WTC11 (cell line): Measurements from ENCODE around the gene OR5M10. TPM values are rescaled to one million over a fixed set of nuclear protein-coding genes. Genes with fewer than 3 reads are reported as not detected.

Source experiments
- ATAC-seq: fragments of 200-7000 bp; cut with Tn5 transposase; 2 replicates; pipeline ENCODE4 v1.10.0; 2021; ENCODE audit warnings: mild to moderate bottlenecking, moderate library complexity
- CTCF ChIA-PET: fragments of 300-600 bp; sonication (Branson Sonifier 250); formaldehyde crosslinking; loops from one replicate; lab custom pipeline; 2021; ENCODE audit warnings: antibody characterized with exemption; lab: Charles Lee
- POLR2A ChIA-PET: fragments of 350-600 bp; sonication (Branson Sonifier 250); formaldehyde crosslinking; loops from one replicate; lab custom pipeline; 2021; ENCODE audit warnings: antibody characterized with exemption; lab: Charles Lee
- DNase-seq: peaks from one replicate; pipeline ENCODE4 v3.0.0; 2021; ENCODE audit warnings: low spot score
- H3K27ac Mint-ChIP-seq: 2 replicates; pipeline ENCODE4 v1.8.0; 2021; ENCODE audit warnings: mixed read lengths
- H3K27me3 Mint-ChIP-seq: 2 replicates; pipeline ENCODE4 v1.8.0; 2021; ENCODE audit warnings: low read depth, mild to moderate bottlenecking, moderate library complexity, mixed read lengths
- H3K36me3 Mint-ChIP-seq: 2 replicates; pipeline ENCODE4 v1.8.0; 2021; ENCODE audit warnings: mixed read lengths
- H3K4me1 Mint-ChIP-seq: 2 replicates; pipeline ENCODE4 v1.8.0; 2022; ENCODE audit warnings: mixed read lengths
- H3K4me3 Mint-ChIP-seq: 2 replicates; pipeline ENCODE4 v1.8.0; 2021; ENCODE audit warnings: mild to moderate bottlenecking, moderate library complexity, mixed read lengths
- H3K9me3 Mint-ChIP-seq: 2 replicates; pipeline ENCODE4 v1.8.0; 2021; ENCODE audit warnings: mixed read lengths
- CBFB ChIP-seq: sonication (generic); formaldehyde crosslinking; IDR thresholded peaks from 2 replicates; pipeline ENCODE4 v1.8.1; 2022; ENCODE audit warnings: mild to moderate bottlenecking, low read depth, missing genetic modification reagents
- CDX4 ChIP-seq: fragments of 250-450 bp; sonication (Bioruptor Pico); IDR thresholded peaks from 2 replicates; pipeline ENCODE4 v1.9.0; 2021; ENCODE audit warnings: moderate library complexity, mild to moderate bottlenecking, inconsistent platforms, borderline replicate concordance
- CREM ChIP-seq: sonication (generic); formaldehyde crosslinking; IDR thresholded peaks from 2 replicates; pipeline ENCODE4 v1.8.1; 2022; ENCODE audit warnings: mild to moderate bottlenecking, missing genetic modification reagents, moderate library complexity
- ETV6 ChIP-seq: sonication (generic); formaldehyde crosslinking; IDR thresholded peaks from 2 replicates; pipeline ENCODE4 v1.8.1; 2022; ENCODE audit warnings: mild to moderate bottlenecking, missing genetic modification reagents
- FOXK1 ChIP-seq: sonication (generic); formaldehyde crosslinking; IDR thresholded peaks from 2 replicates; pipeline ENCODE4 v1.8.0; 2022; ENCODE audit warnings: mild to moderate bottlenecking, moderate library complexity, missing genetic modification reagents
- FOXP1 ChIP-seq: sonication (generic); formaldehyde crosslinking; IDR thresholded peaks from 2 replicates; pipeline ENCODE4 v1.8.0; 2022; ENCODE audit warnings: missing genetic modification reagents, mild to moderate bottlenecking, moderate library complexity, borderline replicate concordance
- GRHL2 ChIP-seq: fragments of 250-450 bp; sonication (Bioruptor Pico); IDR thresholded peaks from 2 replicates; pipeline ENCODE4 v1.8.0; 2022; ENCODE audit warnings: mild to moderate bottlenecking, moderate library complexity; ENCODE audit not compliant: insufficient replicate concordance, severe bottlenecking
- JUN ChIP-seq: sonication (generic); formaldehyde crosslinking; IDR thresholded peaks from 2 replicates; pipeline ENCODE4 v1.8.0; 2023; ENCODE audit warnings: mild to moderate bottlenecking, missing genetic modification reagents
- MXD4 ChIP-seq: fragments of 250-450 bp; sonication (Bioruptor Pico); IDR thresholded peaks from 2 replicates; pipeline ENCODE4 v1.8.0; 2021; ENCODE audit warnings: mild to moderate bottlenecking, moderate library complexity, borderline replicate concordance
- NFE2L1 ChIP-seq: sonication (generic); formaldehyde crosslinking; IDR thresholded peaks from 2 replicates; pipeline ENCODE4 v1.8.1; 2023; ENCODE audit warnings: missing genetic modification reagents
- PRRX2 ChIP-seq: fragments of 250-450 bp; sonication (Bioruptor Pico); IDR thresholded peaks from 2 replicates; pipeline ENCODE4 v1.8.0; 2021; ENCODE audit warnings: mild to moderate bottlenecking
- SP1 ChIP-seq: sonication (generic); formaldehyde crosslinking; conservative IDR thresholded peaks from 2 replicates; pipeline ENCODE4 v1.8.1; 2022; ENCODE audit warnings: missing genetic modification reagents
- TEAD4 ChIP-seq: sonication (generic); formaldehyde crosslinking; IDR thresholded peaks from 2 replicates; pipeline ENCODE4 v1.8.0; 2022; ENCODE audit warnings: mild to moderate bottlenecking, missing genetic modification reagents
- ZNF121 ChIP-seq: sonication (generic); formaldehyde crosslinking; IDR thresholded peaks from 2 replicates; pipeline ENCODE4 v1.8.0; 2023; ENCODE audit warnings: missing genetic modification reagents
- ZNF396 ChIP-seq: fragments of 250-450 bp; sonication (Bioruptor Pico); IDR thresholded peaks from 2 replicates; pipeline ENCODE4 v1.8.0; 2021; ENCODE audit warnings: mild to moderate bottlenecking, moderate library complexity, borderline replicate concordance
- total RNA-seq: library from RNA; stranded (reverse); gene quantifications from 3 replicates; pipeline ENCODE4 v1.2.3, GENCODE V29; 2021
- TF ChIP-seq, protein P1 (sequence below): fragments of 250-450 bp; sonication (Bioruptor Pico); IDR thresholded peaks from 2 replicates; pipeline ENCODE4 v1.9.0; 2021; ENCODE audit warnings: mild to moderate bottlenecking
- TF ChIP-seq, protein P2 (sequence below): fragments of 250-450 bp; sonication (Bioruptor Pico); IDR thresholded peaks from 2 replicates; pipeline ENCODE4 v1.9.0; 2021; ENCODE audit warnings: mild to moderate bottlenecking, borderline replicate concordance
- TF ChIP-seq, protein P3 (sequence below): sonication (generic); formaldehyde crosslinking; IDR thresholded peaks from 2 replicates; pipeline ENCODE4 v1.8.1; 2022; ENCODE audit warnings: mild to moderate bottlenecking, missing genetic modification reagents, moderate library complexity, borderline replicate concordance
- TF ChIP-seq, protein P4 (sequence below): sonication (generic); formaldehyde crosslinking; IDR thresholded peaks from 2 replicates; pipeline ENCODE4 v1.8.0; 2022; ENCODE audit warnings: mild to moderate bottlenecking, missing genetic modification reagents

Gene OR5M10
- total RNA-seq, 1 experiment from 2014 or later, result not detected

DNA sequence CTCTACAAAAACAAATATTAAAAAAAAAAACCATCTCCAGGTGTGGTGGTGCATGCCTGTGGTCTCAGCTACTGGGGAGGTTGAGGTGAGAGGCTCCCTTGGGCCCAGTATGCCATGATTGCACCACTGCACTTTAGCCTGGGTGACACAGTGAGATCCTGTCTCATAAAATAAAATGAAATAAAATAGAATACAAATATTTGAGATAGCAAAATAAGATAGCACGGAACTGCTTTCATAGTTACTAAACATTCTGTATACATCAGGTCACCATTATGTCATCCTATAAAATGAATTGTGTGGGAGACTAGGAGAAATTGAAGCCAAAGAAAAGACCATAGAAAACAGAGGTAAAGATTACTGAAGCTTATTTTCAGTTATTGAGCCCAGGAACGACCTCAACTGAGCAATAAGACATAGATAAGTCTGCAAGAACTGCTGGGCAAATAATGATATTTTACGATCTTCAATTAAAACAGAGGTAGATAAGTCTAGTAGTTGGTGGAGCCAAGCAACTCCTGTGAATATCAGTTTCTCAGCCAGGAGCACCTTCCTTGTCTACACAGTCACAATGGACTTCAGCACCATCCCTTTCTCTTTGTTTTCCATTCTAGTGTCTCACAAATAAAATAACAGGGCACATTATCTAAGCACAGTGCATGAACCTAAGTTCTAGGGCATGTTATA lies 44.3 kb downstream of the OR5M10 start (continued):
- TF ChIP-seq, protein P1, sequence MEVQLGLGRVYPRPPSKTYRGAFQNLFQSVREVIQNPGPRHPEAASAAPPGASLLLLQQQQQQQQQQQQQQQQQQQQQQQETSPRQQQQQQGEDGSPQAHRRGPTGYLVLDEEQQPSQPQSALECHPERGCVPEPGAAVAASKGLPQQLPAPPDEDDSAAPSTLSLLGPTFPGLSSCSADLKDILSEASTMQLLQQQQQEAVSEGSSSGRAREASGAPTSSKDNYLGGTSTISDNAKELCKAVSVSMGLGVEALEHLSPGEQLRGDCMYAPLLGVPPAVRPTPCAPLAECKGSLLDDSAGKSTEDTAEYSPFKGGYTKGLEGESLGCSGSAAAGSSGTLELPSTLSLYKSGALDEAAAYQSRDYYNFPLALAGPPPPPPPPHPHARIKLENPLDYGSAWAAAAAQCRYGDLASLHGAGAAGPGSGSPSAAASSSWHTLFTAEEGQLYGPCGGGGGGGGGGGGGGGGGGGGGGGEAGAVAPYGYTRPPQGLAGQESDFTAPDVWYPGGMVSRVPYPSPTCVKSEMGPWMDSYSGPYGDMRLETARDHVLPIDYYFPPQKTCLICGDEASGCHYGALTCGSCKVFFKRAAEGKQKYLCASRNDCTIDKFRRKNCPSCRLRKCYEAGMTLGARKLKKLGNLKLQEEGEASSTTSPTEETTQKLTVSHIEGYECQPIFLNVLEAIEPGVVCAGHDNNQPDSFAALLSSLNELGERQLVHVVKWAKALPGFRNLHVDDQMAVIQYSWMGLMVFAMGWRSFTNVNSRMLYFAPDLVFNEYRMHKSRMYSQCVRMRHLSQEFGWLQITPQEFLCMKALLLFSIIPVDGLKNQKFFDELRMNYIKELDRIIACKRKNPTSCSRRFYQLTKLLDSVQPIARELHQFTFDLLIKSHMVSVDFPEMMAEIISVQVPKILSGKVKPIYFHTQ, result no peak
- TF ChIP-seq JUN (no peak), SP1 (no peak), MXD4 (no peak), PRRX2 (CRISPR knock-in tag) (no peak)
- TF ChIP-seq, protein P2, sequence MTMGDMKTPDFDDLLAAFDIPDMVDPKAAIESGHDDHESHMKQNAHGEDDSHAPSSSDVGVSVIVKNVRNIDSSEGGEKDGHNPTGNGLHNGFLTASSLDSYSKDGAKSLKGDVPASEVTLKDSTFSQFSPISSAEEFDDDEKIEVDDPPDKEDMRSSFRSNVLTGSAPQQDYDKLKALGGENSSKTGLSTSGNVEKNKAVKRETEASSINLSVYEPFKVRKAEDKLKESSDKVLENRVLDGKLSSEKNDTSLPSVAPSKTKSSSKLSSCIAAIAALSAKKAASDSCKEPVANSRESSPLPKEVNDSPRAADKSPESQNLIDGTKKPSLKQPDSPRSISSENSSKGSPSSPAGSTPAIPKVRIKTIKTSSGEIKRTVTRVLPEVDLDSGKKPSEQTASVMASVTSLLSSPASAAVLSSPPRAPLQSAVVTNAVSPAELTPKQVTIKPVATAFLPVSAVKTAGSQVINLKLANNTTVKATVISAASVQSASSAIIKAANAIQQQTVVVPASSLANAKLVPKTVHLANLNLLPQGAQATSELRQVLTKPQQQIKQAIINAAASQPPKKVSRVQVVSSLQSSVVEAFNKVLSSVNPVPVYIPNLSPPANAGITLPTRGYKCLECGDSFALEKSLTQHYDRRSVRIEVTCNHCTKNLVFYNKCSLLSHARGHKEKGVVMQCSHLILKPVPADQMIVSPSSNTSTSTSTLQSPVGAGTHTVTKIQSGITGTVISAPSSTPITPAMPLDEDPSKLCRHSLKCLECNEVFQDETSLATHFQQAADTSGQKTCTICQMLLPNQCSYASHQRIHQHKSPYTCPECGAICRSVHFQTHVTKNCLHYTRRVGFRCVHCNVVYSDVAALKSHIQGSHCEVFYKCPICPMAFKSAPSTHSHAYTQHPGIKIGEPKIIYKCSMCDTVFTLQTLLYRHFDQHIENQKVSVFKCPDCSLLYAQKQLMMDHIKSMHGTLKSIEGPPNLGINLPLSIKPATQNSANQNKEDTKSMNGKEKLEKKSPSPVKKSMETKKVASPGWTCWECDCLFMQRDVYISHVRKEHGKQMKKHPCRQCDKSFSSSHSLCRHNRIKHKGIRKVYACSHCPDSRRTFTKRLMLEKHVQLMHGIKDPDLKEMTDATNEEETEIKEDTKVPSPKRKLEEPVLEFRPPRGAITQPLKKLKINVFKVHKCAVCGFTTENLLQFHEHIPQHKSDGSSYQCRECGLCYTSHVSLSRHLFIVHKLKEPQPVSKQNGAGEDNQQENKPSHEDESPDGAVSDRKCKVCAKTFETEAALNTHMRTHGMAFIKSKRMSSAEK, result no peak

- POLR2A ChIA-PET, result no interaction called here
- H3K27ac Mint-ChIP-seq, result no peak overlapping the region
- CTCF ChIA-PET, result no interaction called here
Measured at GRCh38 chr11:56531856-56532255, 45.7 kb downstream of the OR5M10 start.

More at GRCh38 chr11:56531856-56532255, 45.7 kb downstream of the OR5M10 start:
- Mint-ChIP-seq H3K4me1 (peaks cover 4% of the 10 kb centered on the region; the same call in 1 of the 2 replicates), H3K4me3 (no peak overlapping the region), H3K27me3 (no peaks in the 10 kb centered on the region; the same call in 1 of the 2 replicates), H3K36me3 (peaks cover 3% of the 10 kb centered on the region), H3K9me3 (peaks cover 11% of the 10 kb centered on the region)
- TF ChIP-seq TEAD4 (CRISPR knock-in tag) (no peak), ETV6 (CRISPR knock-in tag) (no peak), MXD4 (no peak), ZNF396 (CRISPR knock-in tag) (no peak), ZNF121 (CRISPR knock-in tag) (no peak), GRHL2 (CRISPR knock-in tag) (no peak), FOXP1 (CRISPR knock-in tag) (no peak), CBFB (CRISPR knock-in tag) (no peak), NFE2L1 (CRISPR knock-in tag) (no peak), CREM (CRISPR knock-in tag) (no peak), CDX4 (CRISPR knock-in tag) (no peak), FOXK1 (no peak)
- TF ChIP-seq, protein P3, sequence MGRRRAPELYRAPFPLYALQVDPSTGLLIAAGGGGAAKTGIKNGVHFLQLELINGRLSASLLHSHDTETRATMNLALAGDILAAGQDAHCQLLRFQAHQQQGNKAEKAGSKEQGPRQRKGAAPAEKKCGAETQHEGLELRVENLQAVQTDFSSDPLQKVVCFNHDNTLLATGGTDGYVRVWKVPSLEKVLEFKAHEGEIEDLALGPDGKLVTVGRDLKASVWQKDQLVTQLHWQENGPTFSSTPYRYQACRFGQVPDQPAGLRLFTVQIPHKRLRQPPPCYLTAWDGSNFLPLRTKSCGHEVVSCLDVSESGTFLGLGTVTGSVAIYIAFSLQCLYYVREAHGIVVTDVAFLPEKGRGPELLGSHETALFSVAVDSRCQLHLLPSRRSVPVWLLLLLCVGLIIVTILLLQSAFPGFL (CRISPR knock-in tag), result no peak
- TF ChIP-seq, protein P2, result no peak
- TF ChIP-seq, protein P4, sequence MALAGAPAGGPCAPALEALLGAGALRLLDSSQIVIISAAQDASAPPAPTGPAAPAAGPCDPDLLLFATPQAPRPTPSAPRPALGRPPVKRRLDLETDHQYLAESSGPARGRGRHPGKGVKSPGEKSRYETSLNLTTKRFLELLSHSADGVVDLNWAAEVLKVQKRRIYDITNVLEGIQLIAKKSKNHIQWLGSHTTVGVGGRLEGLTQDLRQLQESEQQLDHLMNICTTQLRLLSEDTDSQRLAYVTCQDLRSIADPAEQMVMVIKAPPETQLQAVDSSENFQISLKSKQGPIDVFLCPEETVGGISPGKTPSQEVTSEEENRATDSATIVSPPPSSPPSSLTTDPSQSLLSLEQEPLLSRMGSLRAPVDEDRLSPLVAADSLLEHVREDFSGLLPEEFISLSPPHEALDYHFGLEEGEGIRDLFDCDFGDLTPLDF (CRISPR knock-in tag), result no peak
- DNase-seq (no peak), ATAC-seq (no peak)
